H9 (cell line): Measurements from ENCODE around the gene TSPAN32. TPM values are rescaled to one million over a fixed set of nuclear protein-coding genes. Genes with fewer than 3 reads are reported as not detected.

Experiments
- DNase-seq: peaks from one replicate; pipeline ENCODE4 v3.0.0-alpha.2; 2017
- H2AFZ ChIP-seq: one replicate; pipeline ENCODE4 v1.6.1; 2013; ENCODE audit warnings: mild to moderate bottlenecking, low read length, control low read depth, moderate library complexity
- H2AK5ac ChIP-seq: 2 replicates; pipeline ENCODE4 v1.6.1; 2013; ENCODE audit warnings: low read length, control low read depth, mixed read lengths; ENCODE audit not compliant: insufficient read length
- H2BK120ac ChIP-seq: one replicate; pipeline ENCODE4 v1.6.1; 2013; ENCODE audit warnings: low read depth, mild to moderate bottlenecking, low read length, control low read depth, inconsistent platforms; ENCODE audit not compliant: poor library complexity, severe bottlenecking
- H2BK12ac ChIP-seq: 2 replicates; pipeline ENCODE4 v1.6.1; 2013; ENCODE audit warnings: low read length, control low read depth, mixed read lengths, low read depth; ENCODE audit not compliant: insufficient read length
- H2BK15ac ChIP-seq: 2 replicates; pipeline ENCODE4 v1.6.1; 2013; ENCODE audit warnings: low read depth, low read length, control low read depth
- H2BK20ac ChIP-seq: one replicate; pipeline ENCODE4 v1.6.1; 2013; ENCODE audit warnings: low read depth, mild to moderate bottlenecking, low read length, control low read depth, inconsistent platforms; ENCODE audit not compliant: poor library complexity, severe bottlenecking
- H2BK5ac ChIP-seq: 2 replicates; pipeline ENCODE4 v1.6.1; 2013; ENCODE audit warnings: low read length, control low read depth, mixed read lengths; ENCODE audit not compliant: insufficient read length
- H3K14ac ChIP-seq: 2 replicates; pipeline ENCODE4 v1.6.1; 2013; ENCODE audit warnings: low read length, control low read depth; ENCODE audit not compliant: insufficient read depth
- H3K18ac ChIP-seq: 2 replicates; pipeline ENCODE4 v1.6.1; 2013; ENCODE audit warnings: low read depth, mild to moderate bottlenecking, mixed read lengths, low read length, control low read depth; ENCODE audit not compliant: insufficient read length
- H3K23ac ChIP-seq: 2 replicates; pipeline ENCODE4 v1.6.1; 2013; ENCODE audit warnings: low read length, control low read depth, mixed read lengths, low read depth; ENCODE audit not compliant: insufficient read length
- H3K23me2 ChIP-seq: 2 replicates; pipeline ENCODE4 v1.6.1; 2013; ENCODE audit warnings: low read depth, mild to moderate bottlenecking, mixed read lengths, low read length, control low read depth; ENCODE audit not compliant: insufficient read length, poor library complexity, severe bottlenecking
- H3K27ac ChIP-seq: 2 replicates; pipeline ENCODE4 v1.5.1; 2013; ENCODE audit warnings: low read length, control low read depth, mixed read lengths, low read depth; ENCODE audit not compliant: insufficient read length
- H3K27me3 ChIP-seq: 2 replicates; pipeline ENCODE4 v1.6.1; 2013; ENCODE audit warnings: low read length, control low read depth, inconsistent platforms; ENCODE audit not compliant: insufficient read depth
- H3K4ac ChIP-seq: 2 replicates; pipeline ENCODE4 v1.6.1; 2013; ENCODE audit warnings: low read depth, mild to moderate bottlenecking, control low read depth, inconsistent platforms, low read length, moderate library complexity
- H3K4me1 ChIP-seq: 2 replicates; pipeline ENCODE4 v1.6.1; 2013; ENCODE audit warnings: low read length, control low read depth, inconsistent platforms; ENCODE audit not compliant: insufficient read depth
- H3K4me2 ChIP-seq: 2 replicates; pipeline ENCODE4 v1.6.1; 2013; ENCODE audit warnings: low read length, control low read depth, mixed read lengths; ENCODE audit not compliant: insufficient read length, insufficient read depth
- H3K56ac ChIP-seq: 2 replicates; pipeline ENCODE4 v1.6.1; 2013; ENCODE audit warnings: low read depth, mild to moderate bottlenecking, mixed read lengths, low read length, control low read depth; ENCODE audit not compliant: insufficient read length
- H3K79me1 ChIP-seq: 2 replicates; pipeline ENCODE4 v1.6.1; 2013; ENCODE audit warnings: low read depth, mild to moderate bottlenecking, moderate library complexity, low read length, control low read depth, inconsistent platforms; ENCODE audit not compliant: insufficient read depth, poor library complexity, severe bottlenecking
- H3K79me2 ChIP-seq: 2 replicates; pipeline ENCODE4 v1.6.1; 2013; ENCODE audit warnings: low read length, control low read depth, inconsistent platforms; ENCODE audit not compliant: insufficient read depth
- H3K9ac ChIP-seq: 2 replicates; pipeline ENCODE4 v1.6.1; 2013; ENCODE audit warnings: low read length, control low read depth, mixed read lengths; ENCODE audit not compliant: insufficient read length; ENCODE audit errors: extremely low read depth
- H3K9me3 ChIP-seq: one replicate; pipeline ENCODE4 v1.6.1; 2013; ENCODE audit warnings: low read depth, low read length, inconsistent platforms; ENCODE audit not compliant: control insufficient read depth
- H3T11ph ChIP-seq: one replicate; pipeline ENCODE4 v1.6.1; 2013; ENCODE audit warnings: mild to moderate bottlenecking, low read length, control low read depth, inconsistent platforms
- H4K20me1 ChIP-seq: one replicate; pipeline ENCODE4 v1.6.1; 2013; ENCODE audit not compliant: control insufficient read depth, insufficient read length, insufficient read depth
- H4K5ac ChIP-seq: 2 replicates; pipeline ENCODE4 v1.6.1; 2013; ENCODE audit warnings: low read depth, mild to moderate bottlenecking, mixed read lengths, low read length, control low read depth; ENCODE audit not compliant: insufficient read length
- H4K8ac ChIP-seq: replicated peaks from 2 replicates; pipeline ENCODE4 v1.6.1; 2013; ENCODE audit warnings: low read length, control low read depth, mixed read lengths, low read depth; ENCODE audit not compliant: insufficient read length
- H4K91ac ChIP-seq: 2 replicates; pipeline ENCODE4 v1.6.1; 2013; ENCODE audit warnings: low read depth, mild to moderate bottlenecking, moderate library complexity, mixed read lengths, low read length, control low read depth; ENCODE audit not compliant: insufficient read length
- H3K27ac Mint-ChIP-seq, 3 experiments: 2 replicates in 2 of 3; 3 replicates in 1 of 3; pipeline ENCODE4 v1.8.0; 2020 to 2021; ENCODE audit warnings: mixed read lengths in 3 of 3, mild to moderate bottlenecking in 1 of 3, moderate library complexity in 1 of 3
- H3K27me3 Mint-ChIP-seq: 2 replicates; pipeline ENCODE4 v1.8.0; 2021; ENCODE audit warnings: low read depth, mild to moderate bottlenecking, moderate library complexity, mixed read lengths
- H3K36me3 Mint-ChIP-seq, 3 experiments: 2 replicates in 2 of 3; 3 replicates in 1 of 3; pipeline ENCODE4 v1.8.0; 2020 to 2021; ENCODE audit warnings: low read depth in 3 of 3, mixed read lengths in 3 of 3; ENCODE audit not compliant: insufficient read depth in 1 of 3
- H3K4me1 Mint-ChIP-seq, 2 experiments: 2 replicates each; pipeline ENCODE4 v1.8.0; 2020; ENCODE audit warnings: mixed read lengths in 2 of 2
- H3K4me3 Mint-ChIP-seq, 2 experiments: 2 replicates in 1 of 2; 3 replicates in 1 of 2; pipeline ENCODE4 v1.8.0; 2020 to 2021; ENCODE audit warnings: mild to moderate bottlenecking in 2 of 2, mixed read lengths in 2 of 2, moderate library complexity in 1 of 2
- H3K9me3 Mint-ChIP-seq, 2 experiments: 2 replicates in 1 of 2; 3 replicates in 1 of 2; pipeline ENCODE4 v1.8.0; 2020; ENCODE audit warnings: mild to moderate bottlenecking in 2 of 2, mixed read lengths in 2 of 2, moderate library complexity in 1 of 2
- CTCF ChIP-seq: fragments of 200-600 bp; sonication (generic); conservative IDR thresholded peaks from 3 replicates; pipeline ENCODE4 v1.8.0; 2021; ENCODE audit warnings: antibody characterized with exemption, mild to moderate bottlenecking
- WGBS: extraction: QIAGEN DNeasy Blood & Tissue Kit; methylation state at CpG from one replicate; pipeline ENCODE4 v1.1.7; 2013; ENCODE audit warnings: missing lambda C conversion rate, low lambda C conversion rate, mixed read lengths; ENCODE audit not compliant: insufficient read length; ENCODE audit errors: extremely low coverage; 5-methylcytosine and 5-hydroxymethylcytosine counted together
- total RNA-seq: library from RNA; stranded (reverse); gene quantifications from 2 replicates; pipeline ENCODE4 v1.2.1, GENCODE V29; 2021

TSPAN32 gene
- total RNA-seq, 1 experiment from 2014 or later: not detected

- H2BK5ac ChIP-seq: no peak overlapping the region
- no peaks in the 10 kb centered on the region for H3K79me1 ChIP-seq
- H4K8ac ChIP-seq: no peak overlapping the region
- H2BK120ac ChIP-seq: no peak overlapping the region
- no peak for DNase-seq
- no peak overlapping the region for H3K9ac ChIP-seq
- H3K9me3 ChIP-seq: no peaks in the 10 kb centered on the region
- H3K18ac ChIP-seq: no peak overlapping the region
- H2BK12ac ChIP-seq: no peak overlapping the region
- TF ChIP-seq CTCF: no peak
- H2BK20ac ChIP-seq: no peak overlapping the region
- no peak overlapping the region for H3K23ac ChIP-seq
- H3K4me3 Mint-ChIP-seq: no peak overlapping the region
- peaks cover 5% of the 10 kb centered on the region for H3K23me2 ChIP-seq
- no peak overlapping the region; a peak in 1 of 7 replicates for H3K27ac Mint-ChIP-seq
- H3K4me2 ChIP-seq: no peak overlapping the region
- peaks cover 14 to 15% of the 10 kb centered on the region in 2 experiments for H3K4me1 Mint-ChIP-seq
- no peak overlapping the region for H4K91ac ChIP-seq
- peaks cover 76% of the 10 kb centered on the region for H3K27me3 Mint-ChIP-seq
- no peak overlapping the region for H4K5ac ChIP-seq
- no CpG with 5 or more reads among the region's 30 CpGs for WGBS
- H3K79me2 ChIP-seq: no peaks in the 10 kb centered on the region
- H3K4me1 ChIP-seq: no peaks in the 10 kb centered on the region; the same call in 1 of the 2 replicates
- no peak overlapping the region for H3K27ac ChIP-seq
- H3K4ac ChIP-seq: no peak overlapping the region
- H3K14ac ChIP-seq: no peak overlapping the region
- H2AK5ac ChIP-seq: no peak overlapping the region
- no peak overlapping the region for H2AFZ ChIP-seq
- no peak overlapping the region for H2BK15ac ChIP-seq
- H3K36me3 Mint-ChIP-seq: peaks cover 0 to 3% (median 0%) of the 10 kb centered on the region in 3 experiments; a peak in 1 of 7 replicates
- H3T11ph ChIP-seq: no peak overlapping the region
- H3K9me3 Mint-ChIP-seq: peaks cover 4 to 6% of the 10 kb centered on the region in 2 experiments; a peak in 4 of 5 replicates
- H3K56ac ChIP-seq: no peak overlapping the region
- peaks cover 16% of the 10 kb centered on the region; the same call in 1 of the 2 replicates for H3K27me3 ChIP-seq
- H4K20me1 ChIP-seq: no peaks in the 10 kb centered on the region
Measured at GRCh38 chr11:2275334-2276279, 26.2 kb upstream of the TSPAN32 start.
